H9 (cell line): ENCODE data around the gene CMTM7. TPM values are rescaled to one million over a fixed set of nuclear protein-coding genes. Genes with fewer than 3 reads are reported as not detected.

Source experiments
- DNase-seq: peaks from one replicate; pipeline ENCODE4 v3.0.0-alpha.2; 2017
- H2AFZ ChIP-seq: one replicate; pipeline ENCODE4 v1.6.1; 2013; ENCODE audit warnings: mild to moderate bottlenecking, low read length, control low read depth, moderate library complexity
- H2AK5ac ChIP-seq: 2 replicates; pipeline ENCODE4 v1.6.1; 2013; ENCODE audit warnings: low read length, control low read depth, mixed read lengths; ENCODE audit not compliant: insufficient read length
- H2BK120ac ChIP-seq: one replicate; pipeline ENCODE4 v1.6.1; 2013; ENCODE audit warnings: low read depth, mild to moderate bottlenecking, low read length, control low read depth, inconsistent platforms; ENCODE audit not compliant: poor library complexity, severe bottlenecking
- H2BK12ac ChIP-seq: 2 replicates; pipeline ENCODE4 v1.6.1; 2013; ENCODE audit warnings: low read length, control low read depth, mixed read lengths, low read depth; ENCODE audit not compliant: insufficient read length
- H2BK15ac ChIP-seq: 2 replicates; pipeline ENCODE4 v1.6.1; 2013; ENCODE audit warnings: low read depth, low read length, control low read depth
- H2BK20ac ChIP-seq: one replicate; pipeline ENCODE4 v1.6.1; 2013; ENCODE audit warnings: low read depth, mild to moderate bottlenecking, low read length, control low read depth, inconsistent platforms; ENCODE audit not compliant: poor library complexity, severe bottlenecking
- H2BK5ac ChIP-seq: 2 replicates; pipeline ENCODE4 v1.6.1; 2013; ENCODE audit warnings: low read length, control low read depth, mixed read lengths; ENCODE audit not compliant: insufficient read length
- H3K14ac ChIP-seq: 2 replicates; pipeline ENCODE4 v1.6.1; 2013; ENCODE audit warnings: low read length, control low read depth; ENCODE audit not compliant: insufficient read depth
- H3K18ac ChIP-seq: 2 replicates; pipeline ENCODE4 v1.6.1; 2013; ENCODE audit warnings: low read depth, mild to moderate bottlenecking, mixed read lengths, low read length, control low read depth; ENCODE audit not compliant: insufficient read length
- H3K23ac ChIP-seq: 2 replicates; pipeline ENCODE4 v1.6.1; 2013; ENCODE audit warnings: low read length, control low read depth, mixed read lengths, low read depth; ENCODE audit not compliant: insufficient read length
- H3K23me2 ChIP-seq: 2 replicates; pipeline ENCODE4 v1.6.1; 2013; ENCODE audit warnings: low read depth, mild to moderate bottlenecking, mixed read lengths, low read length, control low read depth; ENCODE audit not compliant: insufficient read length, poor library complexity, severe bottlenecking
- H3K27ac ChIP-seq: 2 replicates; pipeline ENCODE4 v1.5.1; 2013; ENCODE audit warnings: low read length, control low read depth, mixed read lengths, low read depth; ENCODE audit not compliant: insufficient read length
- H3K27me3 ChIP-seq: 2 replicates; pipeline ENCODE4 v1.6.1; 2013; ENCODE audit warnings: low read length, control low read depth, inconsistent platforms; ENCODE audit not compliant: insufficient read depth
- H3K4ac ChIP-seq: 2 replicates; pipeline ENCODE4 v1.6.1; 2013; ENCODE audit warnings: low read depth, mild to moderate bottlenecking, control low read depth, inconsistent platforms, low read length, moderate library complexity
- H3K4me1 ChIP-seq: 2 replicates; pipeline ENCODE4 v1.6.1; 2013; ENCODE audit warnings: low read length, control low read depth, inconsistent platforms; ENCODE audit not compliant: insufficient read depth
- H3K4me2 ChIP-seq: 2 replicates; pipeline ENCODE4 v1.6.1; 2013; ENCODE audit warnings: low read length, control low read depth, mixed read lengths; ENCODE audit not compliant: insufficient read length, insufficient read depth
- H3K56ac ChIP-seq: 2 replicates; pipeline ENCODE4 v1.6.1; 2013; ENCODE audit warnings: low read depth, mild to moderate bottlenecking, mixed read lengths, low read length, control low read depth; ENCODE audit not compliant: insufficient read length
- H3K79me1 ChIP-seq: 2 replicates; pipeline ENCODE4 v1.6.1; 2013; ENCODE audit warnings: low read depth, mild to moderate bottlenecking, moderate library complexity, low read length, control low read depth, inconsistent platforms; ENCODE audit not compliant: insufficient read depth, poor library complexity, severe bottlenecking
- H3K79me2 ChIP-seq: 2 replicates; pipeline ENCODE4 v1.6.1; 2013; ENCODE audit warnings: low read length, control low read depth, inconsistent platforms; ENCODE audit not compliant: insufficient read depth
- H3K9ac ChIP-seq: 2 replicates; pipeline ENCODE4 v1.6.1; 2013; ENCODE audit warnings: low read length, control low read depth, mixed read lengths; ENCODE audit not compliant: insufficient read length; ENCODE audit errors: extremely low read depth
- H3K9me3 ChIP-seq: one replicate; pipeline ENCODE4 v1.6.1; 2013; ENCODE audit warnings: low read depth, low read length, inconsistent platforms; ENCODE audit not compliant: control insufficient read depth
- H3T11ph ChIP-seq: one replicate; pipeline ENCODE4 v1.6.1; 2013; ENCODE audit warnings: mild to moderate bottlenecking, low read length, control low read depth, inconsistent platforms
- H4K20me1 ChIP-seq: one replicate; pipeline ENCODE4 v1.6.1; 2013; ENCODE audit not compliant: control insufficient read depth, insufficient read length, insufficient read depth
- H4K5ac ChIP-seq: 2 replicates; pipeline ENCODE4 v1.6.1; 2013; ENCODE audit warnings: low read depth, mild to moderate bottlenecking, mixed read lengths, low read length, control low read depth; ENCODE audit not compliant: insufficient read length
- H4K8ac ChIP-seq: replicated peaks from 2 replicates; pipeline ENCODE4 v1.6.1; 2013; ENCODE audit warnings: low read length, control low read depth, mixed read lengths, low read depth; ENCODE audit not compliant: insufficient read length
- H4K91ac ChIP-seq: 2 replicates; pipeline ENCODE4 v1.6.1; 2013; ENCODE audit warnings: low read depth, mild to moderate bottlenecking, moderate library complexity, mixed read lengths, low read length, control low read depth; ENCODE audit not compliant: insufficient read length
- H3K27ac Mint-ChIP-seq, 3 experiments: 2 replicates in 2 of 3; 3 replicates in 1 of 3; pipeline ENCODE4 v1.8.0; 2020 to 2021; ENCODE audit warnings: mixed read lengths in 3 of 3, mild to moderate bottlenecking in 1 of 3, moderate library complexity in 1 of 3
- H3K27me3 Mint-ChIP-seq: 2 replicates; pipeline ENCODE4 v1.8.0; 2021; ENCODE audit warnings: low read depth, mild to moderate bottlenecking, moderate library complexity, mixed read lengths
- H3K36me3 Mint-ChIP-seq, 3 experiments: 2 replicates in 2 of 3; 3 replicates in 1 of 3; pipeline ENCODE4 v1.8.0; 2020 to 2021; ENCODE audit warnings: low read depth in 3 of 3, mixed read lengths in 3 of 3; ENCODE audit not compliant: insufficient read depth in 1 of 3
- H3K4me1 Mint-ChIP-seq, 2 experiments: 2 replicates each; pipeline ENCODE4 v1.8.0; 2020; ENCODE audit warnings: mixed read lengths in 2 of 2
- H3K4me3 Mint-ChIP-seq, 2 experiments: 2 replicates in 1 of 2; 3 replicates in 1 of 2; pipeline ENCODE4 v1.8.0; 2020 to 2021; ENCODE audit warnings: mild to moderate bottlenecking in 2 of 2, mixed read lengths in 2 of 2, moderate library complexity in 1 of 2
- H3K9me3 Mint-ChIP-seq, 2 experiments: 2 replicates in 1 of 2; 3 replicates in 1 of 2; pipeline ENCODE4 v1.8.0; 2020; ENCODE audit warnings: mild to moderate bottlenecking in 2 of 2, mixed read lengths in 2 of 2, moderate library complexity in 1 of 2
- CTCF ChIP-seq: fragments of 200-600 bp; sonication (generic); conservative IDR thresholded peaks from 3 replicates; pipeline ENCODE4 v1.8.0; 2021; ENCODE audit warnings: antibody characterized with exemption, mild to moderate bottlenecking
- WGBS: extraction: QIAGEN DNeasy Blood & Tissue Kit; methylation state at CpG from one replicate; pipeline ENCODE4 v1.1.7; 2013; ENCODE audit warnings: missing lambda C conversion rate, low lambda C conversion rate, mixed read lengths; ENCODE audit not compliant: insufficient read length; ENCODE audit errors: extremely low coverage; 5-methylcytosine and 5-hydroxymethylcytosine counted together
- total RNA-seq: library from RNA; stranded (reverse); gene quantifications from 2 replicates; pipeline ENCODE4 v1.2.1, GENCODE V29; 2021

Gene CMTM7
- total RNA-seq, 1 experiment from 2014 or later, result 23.9 TPM

GRCh38 chr3:32447865-32448400, 56.3 kb downstream of the CMTM7 start:
- H2BK120ac ChIP-seq, result no peak overlapping the region
- no peaks in the 10 kb centered on the region for H3K27me3 Mint-ChIP-seq
- no peak overlapping the region for H2AK5ac ChIP-seq
- no peak overlapping the region for H3K14ac ChIP-seq
- no peak overlapping the region for H3K56ac ChIP-seq
- H2BK15ac ChIP-seq, result no peak overlapping the region
- no peaks in the 10 kb centered on the region for H3K79me1 ChIP-seq
- no peak overlapping the region for H3K4me2 ChIP-seq
- no peak overlapping the region for H3K23ac ChIP-seq
- no peak overlapping the region for H4K91ac ChIP-seq
- H3K27me3 ChIP-seq, result no peaks in the 10 kb centered on the region
- H3K27ac Mint-ChIP-seq, result peak overlapping the region; percentile 1 to 87 (median 71); a peak in 5 of 7 replicates
- no peak overlapping the region for H3K27ac ChIP-seq
- H3K4ac ChIP-seq, result no peak overlapping the region
- H4K20me1 ChIP-seq, result no peaks in the 10 kb centered on the region
- H3K79me2 ChIP-seq, result no peaks in the 10 kb centered on the region
- H3K4me1 Mint-ChIP-seq, result peaks cover 25 to 26% of the 10 kb centered on the region in 2 experiments
- no peak overlapping the region for H3K18ac ChIP-seq
- H3T11ph ChIP-seq, result no peak overlapping the region
- TF ChIP-seq CTCF, result no peak
- H4K5ac ChIP-seq, result no peak overlapping the region
- DNase-seq, result no peak
- no peak overlapping the region for H2BK5ac ChIP-seq
- no peaks in the 10 kb centered on the region for H3K9me3 ChIP-seq
- H2BK12ac ChIP-seq, result no peak overlapping the region
- no peaks in the 10 kb centered on the region for H3K23me2 ChIP-seq
- no peak overlapping the region for H4K8ac ChIP-seq
- no peaks in the 10 kb centered on the region for H3K9me3 Mint-ChIP-seq
- no peak overlapping the region for H2AFZ ChIP-seq
- H3K4me1 ChIP-seq, result no peaks in the 10 kb centered on the region
- no peak overlapping the region for H3K9ac ChIP-seq
- peaks cover 11 to 30% (median 12%) of the 10 kb centered on the region in 3 experiments; a peak in 6 of 7 replicates for H3K36me3 Mint-ChIP-seq
- no peak overlapping the region for H3K4me3 Mint-ChIP-seq
- no CpG with 5 or more reads among the region's 1 CpG for WGBS
- no peak overlapping the region for H2BK20ac ChIP-seq
